ENCODE measurements around the gene GULP1.

GRCh38 chr2:188569431-188570165, 277.9 kb downstream of the GULP1 start:
- TF ChIP-seq, protein P1, sequence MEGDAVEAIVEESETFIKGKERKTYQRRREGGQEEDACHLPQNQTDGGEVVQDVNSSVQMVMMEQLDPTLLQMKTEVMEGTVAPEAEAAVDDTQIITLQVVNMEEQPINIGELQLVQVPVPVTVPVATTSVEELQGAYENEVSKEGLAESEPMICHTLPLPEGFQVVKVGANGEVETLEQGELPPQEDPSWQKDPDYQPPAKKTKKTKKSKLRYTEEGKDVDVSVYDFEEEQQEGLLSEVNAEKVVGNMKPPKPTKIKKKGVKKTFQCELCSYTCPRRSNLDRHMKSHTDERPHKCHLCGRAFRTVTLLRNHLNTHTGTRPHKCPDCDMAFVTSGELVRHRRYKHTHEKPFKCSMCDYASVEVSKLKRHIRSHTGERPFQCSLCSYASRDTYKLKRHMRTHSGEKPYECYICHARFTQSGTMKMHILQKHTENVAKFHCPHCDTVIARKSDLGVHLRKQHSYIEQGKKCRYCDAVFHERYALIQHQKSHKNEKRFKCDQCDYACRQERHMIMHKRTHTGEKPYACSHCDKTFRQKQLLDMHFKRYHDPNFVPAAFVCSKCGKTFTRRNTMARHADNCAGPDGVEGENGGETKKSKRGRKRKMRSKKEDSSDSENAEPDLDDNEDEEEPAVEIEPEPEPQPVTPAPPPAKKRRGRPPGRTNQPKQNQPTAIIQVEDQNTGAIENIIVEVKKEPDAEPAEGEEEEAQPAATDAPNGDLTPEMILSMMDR (IDR thresholded peaks at IDR 0.05), result no peak
- no peak for TF ChIP-seq POLR2A (IDR thresholded peaks at IDR 0.05)

Data from testis (tissue), 2 donors.